ENCODE results near the gene ITIH5. TPM values are rescaled to one million over a fixed set of nuclear protein-coding genes. Genes with fewer than 3 reads are reported as not detected.

The ITIH5 gene
- total RNA-seq, 1 donor from 2014 or later = 0.29 TPM

DNA sequence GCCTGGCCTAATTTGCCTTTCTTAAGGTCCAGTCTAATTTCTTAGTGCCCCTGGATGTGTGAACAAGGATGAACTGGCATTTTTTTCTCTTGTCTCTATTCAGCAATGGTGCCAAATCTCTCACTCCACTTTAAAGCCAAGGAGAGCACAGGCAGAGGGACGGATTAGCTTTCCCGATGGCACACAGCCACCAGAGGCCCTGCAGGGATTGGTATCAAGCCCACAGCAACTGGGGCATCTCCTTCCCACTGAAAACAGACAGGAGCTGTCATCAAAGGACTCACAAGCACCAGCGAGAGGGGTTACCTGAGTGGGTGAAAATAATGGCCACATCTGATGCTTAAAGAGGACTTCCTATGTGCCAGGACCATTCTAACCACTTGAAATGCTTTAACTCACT is 83.1 kb downstream of the ITIH5 start:
- Mint-ChIP-seq H3K9me3 (ENCODE audit: unreplicated experiment) (peaks cover 5% of the 10 kb centered on the region), H3K27ac (ENCODE audit: unreplicated experiment) (no peak overlapping the region), H3K27me3 (ENCODE audit: unreplicated experiment) (peaks cover 3% of the 10 kb centered on the region), H3K4me3 (ENCODE audit: unreplicated experiment) (no peak overlapping the region), H3K4me1 (ENCODE audit: low read depth, unreplicated experiment) (no peaks in the 10 kb centered on the region), H3K36me3 (ENCODE audit: unreplicated experiment) (no peaks in the 10 kb centered on the region)
- DNase-seq = no peak
- TF ChIP-seq, protein P1, sequence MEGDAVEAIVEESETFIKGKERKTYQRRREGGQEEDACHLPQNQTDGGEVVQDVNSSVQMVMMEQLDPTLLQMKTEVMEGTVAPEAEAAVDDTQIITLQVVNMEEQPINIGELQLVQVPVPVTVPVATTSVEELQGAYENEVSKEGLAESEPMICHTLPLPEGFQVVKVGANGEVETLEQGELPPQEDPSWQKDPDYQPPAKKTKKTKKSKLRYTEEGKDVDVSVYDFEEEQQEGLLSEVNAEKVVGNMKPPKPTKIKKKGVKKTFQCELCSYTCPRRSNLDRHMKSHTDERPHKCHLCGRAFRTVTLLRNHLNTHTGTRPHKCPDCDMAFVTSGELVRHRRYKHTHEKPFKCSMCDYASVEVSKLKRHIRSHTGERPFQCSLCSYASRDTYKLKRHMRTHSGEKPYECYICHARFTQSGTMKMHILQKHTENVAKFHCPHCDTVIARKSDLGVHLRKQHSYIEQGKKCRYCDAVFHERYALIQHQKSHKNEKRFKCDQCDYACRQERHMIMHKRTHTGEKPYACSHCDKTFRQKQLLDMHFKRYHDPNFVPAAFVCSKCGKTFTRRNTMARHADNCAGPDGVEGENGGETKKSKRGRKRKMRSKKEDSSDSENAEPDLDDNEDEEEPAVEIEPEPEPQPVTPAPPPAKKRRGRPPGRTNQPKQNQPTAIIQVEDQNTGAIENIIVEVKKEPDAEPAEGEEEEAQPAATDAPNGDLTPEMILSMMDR (IDR thresholded peaks at IDR 0.05; ENCODE audit: partially characterized antibody, unreplicated experiment) = no peak

DNA sequence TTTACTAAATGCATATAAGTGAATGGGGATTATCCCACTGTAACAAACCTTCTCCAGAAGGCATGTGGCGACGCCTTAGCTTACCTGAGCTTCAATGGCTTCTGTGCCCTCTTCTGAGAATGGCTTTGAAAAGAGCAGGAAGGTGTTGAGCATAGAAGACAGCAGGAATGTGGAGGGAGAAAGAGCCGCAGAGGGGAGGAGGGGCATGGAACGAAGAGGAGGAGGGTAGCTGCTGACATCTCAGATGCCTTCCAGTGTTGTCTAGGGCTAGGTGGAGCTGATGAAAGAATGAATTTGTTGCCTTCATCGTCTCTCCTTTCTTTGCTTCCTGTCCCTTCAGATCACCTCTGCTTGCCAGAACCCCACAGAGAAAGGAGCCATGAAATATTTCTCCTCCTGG is 86.2 kb downstream of the ITIH5 start:
- H3K4me3 Mint-ChIP-seq (ENCODE audit: unreplicated experiment) = no peak overlapping the region
- H3K4me1 Mint-ChIP-seq (ENCODE audit: low read depth, unreplicated experiment) = no peaks in the 10 kb centered on the region
- no peaks in the 10 kb centered on the region for H3K36me3 Mint-ChIP-seq (ENCODE audit: unreplicated experiment)
- TF ChIP-seq, protein P1 (IDR thresholded peaks at IDR 0.05; ENCODE audit: partially characterized antibody, unreplicated experiment) = no peak
- peaks cover 2% of the 10 kb centered on the region for H3K9me3 Mint-ChIP-seq (ENCODE audit: unreplicated experiment)
- H3K27ac Mint-ChIP-seq (ENCODE audit: unreplicated experiment) = no peak overlapping the region
- DNase-seq = no peak
- peaks cover 3% of the 10 kb centered on the region for H3K27me3 Mint-ChIP-seq (ENCODE audit: unreplicated experiment)

DNA sequence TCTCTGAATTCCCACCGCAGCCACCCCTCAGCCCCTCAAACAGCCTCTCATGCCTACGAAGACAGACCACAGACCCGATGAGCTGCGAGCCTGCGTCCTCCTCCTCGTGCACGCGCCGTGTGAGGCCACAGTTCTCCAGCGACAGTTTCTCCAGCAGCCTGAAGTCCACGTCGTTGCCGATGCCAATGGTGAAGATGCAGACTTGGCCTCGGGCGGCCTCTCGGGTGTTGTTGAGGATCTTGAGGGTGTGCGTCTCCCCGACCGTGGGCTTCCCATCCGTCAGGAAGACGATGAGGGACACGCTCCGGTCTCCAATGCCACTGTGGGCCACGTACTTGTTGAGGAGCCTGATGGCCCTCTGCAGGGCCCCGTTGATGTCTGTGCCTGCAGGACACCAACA is 87.1 kb downstream of the ITIH5 start:
- H3K4me3 Mint-ChIP-seq (ENCODE audit: unreplicated experiment) = no peak overlapping the region
- no peaks in the 10 kb centered on the region for H3K4me1 Mint-ChIP-seq (ENCODE audit: low read depth, unreplicated experiment)
- H3K27ac Mint-ChIP-seq (ENCODE audit: unreplicated experiment) = no peak overlapping the region
- TF ChIP-seq, protein P1 (IDR thresholded peaks at IDR 0.05; ENCODE audit: partially characterized antibody, unreplicated experiment) = no peak
- H3K36me3 Mint-ChIP-seq (ENCODE audit: unreplicated experiment) = no peaks in the 10 kb centered on the region
- peaks cover 2% of the 10 kb centered on the region for H3K9me3 Mint-ChIP-seq (ENCODE audit: unreplicated experiment)
- DNase-seq = no peak
- no peaks in the 10 kb centered on the region for H3K27me3 Mint-ChIP-seq (ENCODE audit: unreplicated experiment)

DNA sequence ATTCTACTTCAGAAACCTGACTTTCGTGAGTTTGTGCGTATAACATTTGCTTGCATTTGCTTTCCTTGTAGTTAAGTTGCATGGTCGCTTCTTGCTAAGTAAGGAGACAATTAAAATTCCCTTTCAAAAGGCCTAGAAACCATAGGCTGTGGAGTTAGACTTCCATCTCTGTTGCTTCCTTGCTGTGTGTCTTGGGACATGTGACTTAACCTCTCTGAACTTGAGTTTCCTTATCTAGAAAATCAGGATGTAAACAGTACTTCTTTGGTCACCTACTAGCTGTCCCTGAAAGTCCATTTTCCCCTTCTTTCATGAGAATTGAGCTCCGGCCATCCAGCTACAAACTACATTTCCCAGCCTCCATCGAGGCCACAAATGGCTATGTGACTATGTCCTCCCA is 89.2 kb downstream of the ITIH5 start:
- no peaks in the 10 kb centered on the region for H3K27me3 Mint-ChIP-seq (ENCODE audit: unreplicated experiment)
- no peak overlapping the region for H3K4me3 Mint-ChIP-seq (ENCODE audit: unreplicated experiment)
- H3K9me3 Mint-ChIP-seq (ENCODE audit: unreplicated experiment) = peaks cover 2% of the 10 kb centered on the region
- TF ChIP-seq, protein P1 (IDR thresholded peaks at IDR 0.05; ENCODE audit: partially characterized antibody, unreplicated experiment) = no peak
- no peaks in the 10 kb centered on the region for H3K4me1 Mint-ChIP-seq (ENCODE audit: low read depth, unreplicated experiment)
- no peaks in the 10 kb centered on the region for H3K36me3 Mint-ChIP-seq (ENCODE audit: unreplicated experiment)
- DNase-seq = no peak
- no peak overlapping the region for H3K27ac Mint-ChIP-seq (ENCODE audit: unreplicated experiment)

DNA sequence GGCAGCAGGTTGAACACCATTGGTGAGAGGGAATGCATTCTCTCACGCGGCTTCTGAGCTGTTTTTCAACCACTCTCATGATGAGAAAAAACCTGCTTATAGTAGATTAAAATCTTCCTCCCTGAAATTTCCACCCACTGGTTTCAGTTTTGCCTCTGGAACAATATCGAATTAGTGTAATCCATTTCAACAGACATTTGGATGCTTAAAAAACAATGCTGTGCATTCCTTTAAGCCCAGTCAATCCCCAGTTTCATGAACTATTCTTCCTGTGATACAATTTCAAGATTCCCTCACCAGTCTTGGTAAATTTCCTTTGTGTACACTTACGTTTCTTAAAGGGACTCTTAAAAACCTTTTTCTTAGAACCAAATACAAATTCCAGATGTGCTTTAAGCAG is 89.6 kb downstream of the ITIH5 start:
- Mint-ChIP-seq H3K4me3 (ENCODE audit: unreplicated experiment) (no peak overlapping the region), H3K4me1 (ENCODE audit: low read depth, unreplicated experiment) (no peaks in the 10 kb centered on the region), H3K9me3 (ENCODE audit: unreplicated experiment) (peaks cover 2% of the 10 kb centered on the region), H3K27me3 (ENCODE audit: unreplicated experiment) (no peaks in the 10 kb centered on the region), H3K27ac (ENCODE audit: unreplicated experiment) (no peak overlapping the region), H3K36me3 (ENCODE audit: unreplicated experiment) (no peaks in the 10 kb centered on the region)
- DNase-seq = no peak
- TF ChIP-seq, protein P1 (IDR thresholded peaks at IDR 0.05; ENCODE audit: partially characterized antibody, unreplicated experiment) = no peak
